ENCODE results near the gene CASP1.

Gene CASP1

GRCh38 chr11:105033343-105033742, 1.6 kb downstream of the CASP1 start:
- Mint-ChIP-seq H3K27ac (peak overlapping the region; percentile 91), H3K4me1 (peaks cover 27% of the 10 kb centered on the region), H3K27me3 (no peaks in the 10 kb centered on the region), H3K9me3 (no peaks in the 10 kb centered on the region), H3K4me3 (peak overlapping the region; percentile 88), H3K36me3 (peaks cover 36% of the 10 kb centered on the region)
- no peak for DNase-seq (ENCODE audit: low spot score in 2 of 2)
- ATAC-seq (ENCODE audit: low read depth), result no peak

DNA sequence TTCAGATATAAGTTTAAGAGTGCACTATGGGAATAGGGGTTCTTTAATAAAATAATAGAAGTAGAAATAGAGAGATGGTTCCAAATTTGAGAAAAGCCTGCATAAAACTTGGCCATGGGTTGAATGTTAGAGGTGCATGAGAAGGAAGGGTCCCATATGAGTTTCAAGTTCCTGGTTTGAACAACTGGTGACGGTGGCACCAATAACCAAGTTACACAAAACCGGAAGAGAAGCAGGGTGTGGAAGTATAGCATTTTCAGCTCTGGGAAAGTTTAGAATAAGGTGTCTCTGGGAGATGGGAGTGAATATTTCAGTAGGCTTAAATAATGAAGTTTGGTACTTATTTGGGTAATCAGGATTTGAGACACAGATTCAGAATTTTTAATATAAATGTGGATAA, 2.4 kb downstream of the CASP1 start:
- peaks cover 32% of the 10 kb centered on the region for H3K4me1 Mint-ChIP-seq
- H3K27me3 Mint-ChIP-seq, result no peaks in the 10 kb centered on the region
- H3K27ac Mint-ChIP-seq, result peak overlapping the region; percentile 91
- ATAC-seq (ENCODE audit: low read depth) (peak; percentile 61), DNase-seq (ENCODE audit: low spot score in 2 of 2) (no peak)
- H3K36me3 Mint-ChIP-seq, result peaks cover 36% of the 10 kb centered on the region
- no peaks in the 10 kb centered on the region for H3K9me3 Mint-ChIP-seq
- peak overlapping the region; percentile 67 for H3K4me3 Mint-ChIP-seq

DNA sequence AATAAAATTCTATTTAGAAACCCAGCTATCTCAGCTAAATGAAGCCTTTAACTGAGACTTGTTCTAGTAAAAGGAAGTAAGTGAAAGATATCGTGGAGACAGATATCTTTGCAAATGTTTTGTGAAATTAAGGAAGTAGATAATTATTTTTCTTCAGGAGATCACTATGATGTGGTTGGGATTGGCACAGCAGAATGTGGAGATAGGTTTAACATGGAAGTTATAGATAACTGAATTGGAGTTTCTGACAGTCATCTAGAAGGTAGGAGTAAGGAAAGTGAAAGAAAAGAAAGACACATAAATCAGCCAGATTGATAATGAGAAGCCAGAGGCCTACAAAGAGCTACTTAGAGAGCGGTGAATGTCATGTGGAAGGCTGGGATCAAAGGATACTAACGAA, 7.3 kb downstream of the CASP1 start:
- H3K9me3 Mint-ChIP-seq, result no peaks in the 10 kb centered on the region

DNA sequence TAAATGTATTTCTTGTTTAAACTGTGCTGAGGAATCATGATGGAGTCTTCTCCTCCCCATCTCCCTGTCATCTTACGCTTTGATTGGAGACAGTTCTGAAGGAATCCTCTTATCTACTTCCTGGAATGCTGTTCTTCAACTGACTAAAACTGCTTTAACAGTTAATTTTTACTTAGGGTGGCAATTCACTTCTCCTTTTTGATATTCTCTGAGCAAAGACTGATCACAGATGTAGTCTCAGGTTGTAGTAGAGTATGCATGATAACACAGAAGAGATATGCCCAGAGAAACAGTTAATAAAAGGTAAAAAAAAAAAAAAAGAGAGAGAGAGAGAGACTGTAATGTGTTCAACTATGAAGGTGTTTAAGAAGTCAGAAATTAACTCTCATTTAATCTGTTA, 10.6 kb downstream of the CASP1 start:
- no peaks in the 10 kb centered on the region for H3K9me3 Mint-ChIP-seq
- no peak overlapping the region for H3K4me3 Mint-ChIP-seq
- peaks cover 38% of the 10 kb centered on the region for H3K4me1 Mint-ChIP-seq
- H3K27ac Mint-ChIP-seq, result peak overlapping the region; percentile 22
- DNase-seq (ENCODE audit: low spot score in 2 of 2) (no peak), ATAC-seq (ENCODE audit: low read depth) (no peak)
- peaks cover 27% of the 10 kb centered on the region for H3K36me3 Mint-ChIP-seq
- no peaks in the 10 kb centered on the region for H3K27me3 Mint-ChIP-seq

More for the DNA sequence above, 7.3 kb downstream of the CASP1 start:
- peaks cover 44% of the 10 kb centered on the region for H3K36me3 Mint-ChIP-seq
- H3K4me1 Mint-ChIP-seq, result peaks cover 37% of the 10 kb centered on the region
- ATAC-seq (ENCODE audit: low read depth) (no peak), DNase-seq (ENCODE audit: low spot score in 2 of 2) (no peak)
- H3K27me3 Mint-ChIP-seq, result no peaks in the 10 kb centered on the region
- H3K27ac Mint-ChIP-seq, result peak overlapping the region; percentile 66
- peak overlapping the region; percentile 53 for H3K4me3 Mint-ChIP-seq

DNA sequence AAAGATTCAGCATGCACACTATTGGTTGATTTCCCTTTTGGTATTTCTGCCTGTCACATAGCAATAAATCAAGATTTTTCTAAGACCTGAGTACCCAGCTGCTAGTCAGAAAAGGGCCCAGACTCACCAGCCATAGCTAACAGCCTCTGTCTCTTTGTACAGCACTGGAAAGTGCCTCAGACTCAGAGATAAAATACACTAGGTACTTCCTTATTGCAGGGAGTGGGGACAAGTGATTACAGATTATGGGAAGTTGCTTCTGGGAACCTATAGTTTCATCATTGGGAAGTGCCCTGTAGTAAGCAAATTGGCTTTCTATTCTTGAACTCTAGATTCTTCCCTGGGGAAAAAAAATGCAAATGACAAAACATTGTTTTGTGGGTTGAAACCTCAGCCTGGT, 11.9 kb downstream of the CASP1 start, which contains the start of gene CASP5:
Gene CASP5, minus strand, starts transcription at position 166 of the 400 bp plus-strand sequence. Its CDS starts 32 bp downstream, at position 134.
- Mint-ChIP-seq H3K9me3 (no peaks in the 10 kb centered on the region), H3K4me1 (peaks cover 36% of the 10 kb centered on the region), H3K36me3 (peaks cover 18% of the 10 kb centered on the region), H3K27me3 (no peaks in the 10 kb centered on the region), H3K27ac (peak within 1 kb of the TSS; percentile 22), H3K4me3 (no peak within 1 kb of the TSS)
- ATAC-seq (ENCODE audit: low read depth), result peak; percentile 56
- no peak for DNase-seq (ENCODE audit: low spot score in 2 of 2)

DNA sequence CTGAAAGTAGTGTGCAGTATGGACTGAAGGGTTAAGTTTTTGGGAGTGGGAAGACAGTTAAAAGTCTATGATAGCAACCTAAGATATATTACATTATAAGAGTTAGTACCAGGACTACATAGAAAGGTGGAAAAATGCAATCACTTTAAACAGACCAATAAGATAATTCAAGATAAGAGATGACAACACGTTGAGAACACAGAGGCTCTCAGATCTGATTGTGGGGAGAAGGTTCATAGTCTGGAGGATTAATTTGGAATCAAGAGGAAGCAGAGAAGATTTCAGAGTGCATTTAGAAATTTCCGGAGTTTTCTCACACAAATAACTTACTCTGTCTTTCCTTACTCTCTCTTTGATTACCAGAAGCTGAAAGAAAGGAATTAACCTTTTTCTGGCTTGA, 12.4 kb downstream of the CASP1 start:
- Mint-ChIP-seq H3K4me1 (peaks cover 31% of the 10 kb centered on the region), H3K27ac (peak overlapping the region; percentile 0), H3K9me3 (no peaks in the 10 kb centered on the region), H3K27me3 (no peaks in the 10 kb centered on the region), H3K4me3 (no peak overlapping the region), H3K36me3 (peaks cover 14% of the 10 kb centered on the region)
- DNase-seq (ENCODE audit: low spot score in 2 of 2), result no peak
- ATAC-seq (ENCODE audit: low read depth), result no peak

DNA sequence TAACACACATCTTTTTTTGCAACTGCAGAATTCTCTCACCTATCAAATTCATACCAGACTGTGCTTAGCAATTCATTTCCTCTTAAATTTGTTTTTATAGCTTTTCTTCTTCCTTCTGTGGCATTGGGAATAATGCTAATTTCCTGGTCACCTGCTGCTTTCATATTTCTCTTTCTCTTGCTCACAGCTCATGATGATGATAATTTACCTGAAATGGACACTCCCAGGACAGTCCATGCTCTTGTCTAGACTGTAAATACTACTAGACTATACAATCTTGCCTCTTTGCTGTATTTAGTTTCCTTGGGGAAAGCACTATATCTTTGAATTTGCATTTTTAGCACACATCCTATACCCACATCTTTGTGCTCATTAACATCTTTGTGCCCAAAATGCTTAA, 27.5 kb downstream of the CASP1 start:
- Mint-ChIP-seq H3K27me3 (no peaks in the 10 kb centered on the region), H3K4me3 (no peak overlapping the region), H3K27ac (no peak overlapping the region), H3K9me3 (no peaks in the 10 kb centered on the region), H3K4me1 (no peaks in the 10 kb centered on the region), H3K36me3 (no peaks in the 10 kb centered on the region)
- ATAC-seq (ENCODE audit: low read depth) (no peak), DNase-seq (ENCODE audit: low spot score in 2 of 2) (no peak)

- no peaks in the 10 kb centered on the region for H3K36me3 Mint-ChIP-seq
- H3K4me1 Mint-ChIP-seq, result peaks cover 6% of the 10 kb centered on the region
- no peaks in the 10 kb centered on the region for H3K9me3 Mint-ChIP-seq
- no peak overlapping the region for H3K4me3 Mint-ChIP-seq
- DNase-seq (ENCODE audit: low spot score in 2 of 2), result no peak
- no peak for ATAC-seq (ENCODE audit: low read depth)
- no peaks in the 10 kb centered on the region for H3K27me3 Mint-ChIP-seq
- H3K27ac Mint-ChIP-seq, result no peak overlapping the region
Measured at GRCh38 chr11:105005451-105005845, 29.5 kb downstream of the CASP1 start.

- no peaks in the 10 kb centered on the region for H3K27me3 Mint-ChIP-seq
- no peak overlapping the region for H3K27ac Mint-ChIP-seq
- no peak overlapping the region for H3K4me3 Mint-ChIP-seq
- no peaks in the 10 kb centered on the region for H3K9me3 Mint-ChIP-seq
- DNase-seq (ENCODE audit: low spot score in 2 of 2), result no peak
- H3K36me3 Mint-ChIP-seq, result no peaks in the 10 kb centered on the region
- ATAC-seq (ENCODE audit: low read depth), result no peak
- peaks cover 6% of the 10 kb centered on the region for H3K4me1 Mint-ChIP-seq
Measured at GRCh38 chr11:105004021-105004420, 30.9 kb downstream of the CASP1 start.

GRCh38 chr11:105003151-105003550, 31.8 kb downstream of the CASP1 start:
- ATAC-seq (ENCODE audit: low read depth), result no peak
- Mint-ChIP-seq H3K36me3 (no peaks in the 10 kb centered on the region), H3K27ac (no peak overlapping the region)

GRCh38 chr11:105000797-105001196, 34.1 kb downstream of the CASP1 start:
- no peaks in the 10 kb centered on the region for H3K27me3 Mint-ChIP-seq
- H3K4me3 Mint-ChIP-seq, result no peak overlapping the region
- peak; percentile 42 for DNase-seq (ENCODE audit: low spot score in 2 of 2)
- H3K36me3 Mint-ChIP-seq, result no peaks in the 10 kb centered on the region
- H3K4me1 Mint-ChIP-seq, result peaks cover 6% of the 10 kb centered on the region
- H3K9me3 Mint-ChIP-seq, result no peaks in the 10 kb centered on the region
- ATAC-seq (ENCODE audit: low read depth), result peak; percentile 85
- no peak overlapping the region for H3K27ac Mint-ChIP-seq

More at GRCh38 chr11:105003151-105003550, 31.8 kb downstream of the CASP1 start:
- H3K4me3 Mint-ChIP-seq, result no peak overlapping the region
- DNase-seq (ENCODE audit: low spot score in 2 of 2), result no peak
- H3K9me3 Mint-ChIP-seq, result no peaks in the 10 kb centered on the region
- H3K27me3 Mint-ChIP-seq, result no peaks in the 10 kb centered on the region
- peaks cover 6% of the 10 kb centered on the region for H3K4me1 Mint-ChIP-seq

DNA sequence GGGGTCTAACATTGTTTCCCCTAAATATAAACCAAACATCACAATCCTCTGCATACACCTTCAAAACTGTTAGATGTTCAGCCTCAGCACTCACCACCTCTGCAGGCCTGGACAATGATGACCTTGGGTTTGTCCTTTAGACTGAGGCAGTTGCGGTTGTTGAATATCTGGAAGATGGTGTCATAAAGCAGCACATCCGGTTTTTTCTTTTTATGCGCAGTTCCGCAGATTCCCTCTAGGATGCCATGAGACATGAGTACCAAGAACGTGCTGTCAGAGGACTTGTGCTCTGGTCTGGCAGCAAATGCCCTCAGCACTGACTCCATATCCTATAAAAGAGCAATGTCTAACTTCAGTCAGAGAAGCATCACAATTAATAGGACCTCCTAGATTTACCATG, 34.8 kb downstream of the CASP1 start:
- H3K9me3 Mint-ChIP-seq, result no peaks in the 10 kb centered on the region
- ATAC-seq (ENCODE audit: low read depth) (peak; percentile 55), DNase-seq (ENCODE audit: low spot score in 2 of 2) (no peak)
- H3K4me3 Mint-ChIP-seq, result no peak overlapping the region
- no peaks in the 10 kb centered on the region for H3K36me3 Mint-ChIP-seq
- no peaks in the 10 kb centered on the region for H3K27me3 Mint-ChIP-seq
- H3K27ac Mint-ChIP-seq, result no peak overlapping the region
- H3K4me1 Mint-ChIP-seq, result peaks cover 6% of the 10 kb centered on the region

- H3K27me3 Mint-ChIP-seq, result no peaks in the 10 kb centered on the region
- no peaks in the 10 kb centered on the region for H3K36me3 Mint-ChIP-seq
- H3K9me3 Mint-ChIP-seq, result no peaks in the 10 kb centered on the region
- no peak overlapping the region for H3K4me3 Mint-ChIP-seq
- peaks cover 6% of the 10 kb centered on the region for H3K4me1 Mint-ChIP-seq
- DNase-seq (ENCODE audit: low spot score in 2 of 2) (no peak), ATAC-seq (ENCODE audit: low read depth) (no peak)
- no peak overlapping the region for H3K27ac Mint-ChIP-seq
Measured at GRCh38 chr11:104999721-105000120, 35.2 kb downstream of the CASP1 start.

DNA sequence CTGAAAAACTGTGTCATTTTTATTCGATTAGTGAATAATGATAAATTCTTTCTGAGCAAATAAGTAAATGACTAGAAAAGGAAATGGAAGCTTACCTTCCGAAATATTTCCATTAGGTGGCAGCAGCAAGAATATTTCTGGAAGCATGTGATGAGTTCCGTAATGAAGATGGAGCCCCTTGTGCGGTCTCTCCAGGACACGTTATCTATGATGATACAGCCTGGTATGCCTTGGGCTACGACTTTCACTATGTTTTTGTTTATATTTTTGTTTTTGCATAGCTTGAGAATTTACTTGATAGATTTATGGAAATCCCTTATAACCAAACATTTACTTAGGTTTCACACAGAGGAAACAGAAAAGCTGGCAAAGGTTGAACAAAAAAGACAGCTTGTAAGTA, 37.7 kb downstream of the CASP1 start:
- no peaks in the 10 kb centered on the region for H3K36me3 Mint-ChIP-seq

GRCh38 chr11:104995001-104995408, 39.9 kb downstream of the CASP1 start:
- H3K9me3 Mint-ChIP-seq, result no peaks in the 10 kb centered on the region
- H3K27ac Mint-ChIP-seq, result no peak overlapping the region
- H3K4me1 Mint-ChIP-seq, result peaks cover 5% of the 10 kb centered on the region
- H3K27me3 Mint-ChIP-seq, result no peaks in the 10 kb centered on the region
- no peaks in the 10 kb centered on the region for H3K36me3 Mint-ChIP-seq
- ATAC-seq (ENCODE audit: low read depth) (no peak), DNase-seq (ENCODE audit: low spot score in 2 of 2) (no peak)
- H3K4me3 Mint-ChIP-seq, result no peak overlapping the region

More for the DNA sequence above, 37.7 kb downstream of the CASP1 start:
- no peaks in the 10 kb centered on the region for H3K9me3 Mint-ChIP-seq
- no peaks in the 10 kb centered on the region for H3K27me3 Mint-ChIP-seq
- no peak overlapping the region for H3K4me3 Mint-ChIP-seq
- DNase-seq (ENCODE audit: low spot score in 2 of 2) (no peak), ATAC-seq (ENCODE audit: low read depth) (no peak)
- no peak overlapping the region for H3K27ac Mint-ChIP-seq
- H3K4me1 Mint-ChIP-seq, result peaks cover 11% of the 10 kb centered on the region
